NCI-H1930 (cell line): Measurements from ENCODE around the gene CLN3.
"Not testable (repeated sequence)": the region's sequence is repeated elsewhere in the genome, so short reads cannot be mapped to it uniquely, and the experiment has no call there.

ENCODE experiments used
- DNase-seq, 2 experiments: peaks; one replicate each; lab custom pipeline; 2025; lab: John Stamatoyannopoulos, UW

The CLN3 gene

GRCh38 chr16:28513484-28514181 lies 21.8 kb upstream of the CLN3 start:
- DNase-seq = no peak

GRCh38 chr16:28511801-28512789 lies 20.2 kb upstream of the CLN3 start:
- DNase-seq = no peak

- DNase-seq = no peak
These were observed 19.2 kb upstream of the CLN3 start for GRCh38 chr16:28511031-28511430.

GRCh38 chr16:28505489-28506137 lies 13.7 kb upstream of the CLN3 start:
- DNase-seq = no peak

GRCh38 chr16:28504707-28505404 lies 13.0 kb upstream of the CLN3 start:
- no peak for DNase-seq

- no peak for DNase-seq
These were observed 11.8 kb upstream of the CLN3 start for GRCh38 chr16:28503470-28504259.

GRCh38 chr16:28502290-28502689 lies 10.4 kb upstream of the CLN3 start:
- no peak for DNase-seq

- no peak for DNase-seq
These were observed 9.7 kb upstream of the CLN3 start for GRCh38 chr16:28501258-28502232.

- not testable (repeated sequence) for DNase-seq
These were observed 8.8 kb upstream of the CLN3 start for GRCh38 chr16:28500476-28501180.

- DNase-seq = no peak
These were observed 8.0 kb upstream of the CLN3 start for GRCh38 chr16:28499854-28500253.

GRCh38 chr16:28498666-28499381 lies 7.0 kb upstream of the CLN3 start:
- no peak for DNase-seq

- no peak for DNase-seq
These were observed 6.2 kb upstream of the CLN3 start for GRCh38 chr16:28497861-28498599.

- DNase-seq = no peak
These were observed 5.5 kb upstream of the CLN3 start for GRCh38 chr16:28497386-28497785.

- no peak for DNase-seq
These were observed 5.0 kb upstream of the CLN3 start for GRCh38 chr16:28496844-28497243.

- no peak for DNase-seq
These were observed 4.2 kb upstream of the CLN3 start for GRCh38 chr16:28495795-28496749.

GRCh38 chr16:28495098-28495793 lies 3.4 kb upstream of the CLN3 start:
- no peak for DNase-seq
